Endothelial cell of umbilical vein (primary cell): Measurements from ENCODE around the gene SLC34A1. TPM values are rescaled to one million over a fixed set of nuclear protein-coding genes. Genes with fewer than 3 reads are reported as not detected.

Experiments
- BruUV-seq: library from RNA; stranded (reverse); fragments of 400-500 nt; replicated peaks from 2 replicates; lab custom pipeline; 2021; lab: Mats Ljungman, UMichigan
- CTCF ChIA-PET: fragments of 300-600, 350-600 bp; sonication (Branson Sonifier 250); formaldehyde crosslinking; loops from one replicate; lab custom pipeline; 2021; ENCODE audit warnings: antibody characterized with exemption, inconsistent platforms; lab: Charles Lee
- POLR2A ChIA-PET: fragments of 300-600, 350-600 bp; sonication (Branson Sonifier 250); formaldehyde crosslinking; loops from one replicate; lab custom pipeline; 2021; ENCODE audit warnings: antibody characterized with exemption, inconsistent platforms; lab: Charles Lee
- DNase-seq: peaks from one replicate; pipeline ENCODE4 v3.0.0-alpha.2; 2011; ENCODE audit warnings: low read depth, low spot score
- FAIRE-seq: peaks from 2 replicates; lab custom pipeline; 2011; peaks lifted over from hg19 to GRCh38; lab: Jason Lieb, UNC
- H2AFZ ChIP-seq: 2 replicates; pipeline ENCODE4 v1.6.0; 2012; ENCODE audit warnings: low read depth, low read length, control low read depth, inconsistent platforms
- H3K27ac ChIP-seq: 2 replicates; pipeline ENCODE4 v1.5.1; 2011; ENCODE audit warnings: low read depth, mild to moderate bottlenecking, control low read depth, low read length, moderate library complexity; ENCODE audit not compliant: insufficient read depth
- H3K27me3 ChIP-seq, 2 experiments: 2 replicates each; pipeline versions ENCODE4 v1.6.0 to v1.6.1; 2011; ENCODE audit warnings: low read length in 2 of 2, mixed read lengths in 1 of 2; ENCODE audit not compliant: control insufficient read depth in 2 of 2, insufficient read depth in 2 of 2
- H3K36me3 ChIP-seq, 2 experiments: 2 replicates in 1 of 2; 3 replicates in 1 of 2; pipeline ENCODE4 v1.5.1; 2011; ENCODE audit warnings: low read length in 2 of 2, mild to moderate bottlenecking in 1 of 2, moderate library complexity in 1 of 2; ENCODE audit not compliant: control insufficient read depth in 2 of 2, insufficient read depth in 2 of 2; ENCODE audit errors: extremely low read depth in 1 of 2
- H3K4me1 ChIP-seq: 3 replicates; pipeline ENCODE4 v1.5.1; 2011; ENCODE audit warnings: mild to moderate bottlenecking, low read length; ENCODE audit not compliant: control insufficient read depth, insufficient read depth; ENCODE audit errors: extremely low read depth
- H3K4me2 ChIP-seq: 2 replicates; pipeline ENCODE4 v1.6.1; 2011; ENCODE audit warnings: low read length, control low read depth, mixed read lengths; ENCODE audit not compliant: insufficient read depth
- H3K4me3 ChIP-seq, 3 experiments: fragments of 200-600 bp in 1 of 3; sonication (generic), shearing (Covaris generic) in 1 of 3; replicated peaks in 1 of 3; 2 replicates each; pipeline ENCODE4 v1.5.1; 2011 to 2016; ENCODE audit warnings: control low read depth in 3 of 3, low read length in 3 of 3, mild to moderate bottlenecking in 2 of 3, inconsistent platforms in 1 of 3, low read depth in 1 of 3, moderate library complexity in 1 of 3; ENCODE audit not compliant: insufficient read depth in 1 of 3
- H3K79me2 ChIP-seq: 2 replicates; pipeline ENCODE4 v1.6.0; 2012; ENCODE audit warnings: low read length, inconsistent platforms; ENCODE audit not compliant: control insufficient read depth, insufficient read depth
- H3K9ac ChIP-seq: replicated peaks from 2 replicates; pipeline ENCODE3; 2011; ENCODE audit warnings: low read length, control low read depth; ENCODE audit not compliant: insufficient read depth; ENCODE audit errors: extremely low read depth
- H3K9me1 ChIP-seq: replicated peaks from 3 replicates; pipeline ENCODE4 v1.6.0; 2011; ENCODE audit warnings: mild to moderate bottlenecking, low read length; ENCODE audit not compliant: control insufficient read depth, insufficient read depth; ENCODE audit errors: extremely low read depth
- H3K9me3 ChIP-seq: replicated peaks from 2 replicates; pipeline ENCODE4 v1.5.1; 2012; ENCODE audit warnings: low read length, inconsistent platforms; ENCODE audit not compliant: control insufficient read depth, insufficient read depth
- H4K20me1 ChIP-seq: replicated peaks from 2 replicates; pipeline ENCODE3; 2011; ENCODE audit warnings: mild to moderate bottlenecking, low read length; ENCODE audit not compliant: control insufficient read depth, insufficient read depth; ENCODE audit errors: extremely low read depth
- EZH2 ChIP-seq: IDR thresholded peaks from 2 replicates; pipeline ENCODE4 v1.6.1; 2012; ENCODE audit warnings: borderline replicate concordance, low read depth, mild to moderate bottlenecking, moderate library complexity, low read length, inconsistent platforms; ENCODE audit not compliant: severe bottlenecking
- GATA2 ChIP-seq: IDR thresholded peaks from 2 replicates; pipeline ENCODE4 v1.7.0; 2011; ENCODE audit warnings: low read depth, mild to moderate bottlenecking, moderate library complexity, mixed read lengths, low read length; ENCODE audit not compliant: insufficient read length, insufficient read depth
- JUN ChIP-seq: IDR thresholded peaks from 2 replicates; pipeline ENCODE4 v1.6.1; 2011; ENCODE audit warnings: borderline replicate concordance, low read depth; ENCODE audit not compliant: insufficient read length, insufficient read depth
- MAX ChIP-seq: IDR thresholded peaks from 2 replicates; pipeline ENCODE4 v1.6.1; 2011; ENCODE audit not compliant: insufficient read depth, insufficient read length
- MYC ChIP-seq: IDR thresholded peaks from one replicate; pipeline ENCODE4 v1.6.1; 2011; ENCODE audit warnings: mild to moderate bottlenecking, low read depth, low read length
- POLR2A ChIP-seq: IDR thresholded peaks from 2 replicates; pipeline ENCODE4 v1.6.1; 2012; ENCODE audit warnings: low read depth, mild to moderate bottlenecking, control low read depth, low read length
- dilution Hi-C: fragments of 300-500 bp; cut with MboI; formaldehyde crosslinking; loops from one replicate; pipeline ENCODE4 v1.15.0; 2019; ENCODE audit warnings: low sequenced_read_pairs; ENCODE audit not compliant: extremely low pct_ligation_motif_present
- intact Hi-C: fragments of 100-400 bp; cut with micrococcal nuclease; formaldehyde crosslinking; loops from one replicate; pipeline ENCODE4 v1.10.0; 2022
- polyA plus RNA-seq, 4 experiments: library from polyadenylated mRNA; depleted of rRNA in 3 of 4; stranded (reverse) in 3 of 4; unstranded in 1 of 4; fragments of >200 nt; gene quantifications; 2 replicates each; pipeline versions ENCODE4 v1.2.1 to v1.2.3, GENCODE V29; 2011 to 2012; ENCODE audit warnings: missing spikeins in 1 of 4
- total RNA-seq: library from RNA; stranded (reverse); gene quantifications from 2 replicates; pipeline ENCODE4 v1.2.3, GENCODE V29; 2021
- TF ChIP-seq, protein P1 (sequence below), 2 donors: IDR thresholded peaks; 1 replicate in 1 of 2; 2 replicates in 1 of 2; pipeline ENCODE4 v1.5.1; 2011; ENCODE audit warnings: low read length in 2 of 2, mild to moderate bottlenecking in 2 of 2, moderate library complexity in 2 of 2, control low read depth in 1 of 2, inconsistent platforms in 1 of 2, low read depth in 1 of 2; ENCODE audit not compliant: insufficient read depth in 1 of 2; ENCODE audit errors: extremely low read depth in 1 of 2

The SLC34A1 gene
- total and polyA plus RNA-seq, 2 donors (not counting 3 experiments of a cell fraction or from before 2014, with no cell fraction given): not detected

DNA sequence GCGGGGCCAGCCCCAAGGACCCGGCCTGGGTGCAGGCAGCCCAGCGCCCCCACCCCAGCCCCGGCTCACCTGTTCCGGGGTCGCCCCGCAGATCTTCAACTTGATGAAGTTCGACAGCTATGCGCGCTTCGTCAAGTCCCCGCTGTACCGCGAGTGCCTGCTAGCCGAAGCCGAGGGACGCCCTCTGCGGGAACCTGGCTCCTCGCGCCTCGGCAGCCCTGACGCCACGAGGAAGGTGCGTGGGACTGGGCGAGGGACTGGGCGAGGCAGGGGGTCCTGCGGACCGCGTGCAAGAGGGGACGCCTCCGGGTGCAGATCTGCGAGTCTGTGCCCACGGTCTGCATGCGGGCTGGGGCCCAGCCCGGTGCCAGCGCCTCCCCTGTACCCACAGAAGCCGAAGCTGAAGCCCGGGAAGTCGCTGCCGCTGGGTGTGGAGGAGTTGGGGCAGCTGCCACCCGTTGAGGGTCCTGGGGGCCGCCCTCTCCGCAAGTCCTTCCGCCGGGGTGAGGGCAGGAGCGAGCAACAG is 16.8 kb upstream of the SLC34A1 start:
- intact Hi-C loops: loop anchor here (5.0 kb wide), 1 partner anchor 55 kb away; the partner anchor contains the start of gene MXD3
- BruUV-seq: no TSS peak
- no peaks in the 10 kb centered on the region for H3K79me2 ChIP-seq
- POLR2A ChIA-PET: interaction anchor here (0.6 to 1.3 kb wide), 6 partner anchors 9 to 130 kb away, joined by 3 to 5 read pairs (median 3); partner anchors contain the start of genes GRK6, PDLIM7 and RGS14
- peaks cover 28% of the 10 kb centered on the region for H3K4me1 ChIP-seq
- dilution Hi-C loops: no loop called here
- no peak for DNase-seq
- no peak overlapping the region for H3K9ac ChIP-seq
- H4K20me1 ChIP-seq: no peaks in the 10 kb centered on the region
- H3K36me3 ChIP-seq: no peaks in the 10 kb centered on the region
- CTCF ChIA-PET: interaction anchor here (1.0 to 3.9 kb wide), 11 partner anchors 9 to 130 kb away, joined by 3 to 19 read pairs (median 8); partner anchors contain the start of genes LMAN2, PDLIM7 and RGS14
- peak overlapping the region in 1 of 3 experiments; percentile 37 for H3K4me3 ChIP-seq
- H3K9me3 ChIP-seq: no peaks in the 10 kb centered on the region
- H3K9me1 ChIP-seq: no peaks in the 10 kb centered on the region
- no peaks in the 10 kb centered on the region for H3K27me3 ChIP-seq
- H2AFZ ChIP-seq: peak overlapping the region; percentile 36
- FAIRE-seq: no peak
- TF ChIP-seq GATA2 (no peak), MYC (no peak), JUN (no peak), MAX (peak; percentile 31), EZH2 (no peak), POLR2A (no peak)
- TF ChIP-seq, protein P1, sequence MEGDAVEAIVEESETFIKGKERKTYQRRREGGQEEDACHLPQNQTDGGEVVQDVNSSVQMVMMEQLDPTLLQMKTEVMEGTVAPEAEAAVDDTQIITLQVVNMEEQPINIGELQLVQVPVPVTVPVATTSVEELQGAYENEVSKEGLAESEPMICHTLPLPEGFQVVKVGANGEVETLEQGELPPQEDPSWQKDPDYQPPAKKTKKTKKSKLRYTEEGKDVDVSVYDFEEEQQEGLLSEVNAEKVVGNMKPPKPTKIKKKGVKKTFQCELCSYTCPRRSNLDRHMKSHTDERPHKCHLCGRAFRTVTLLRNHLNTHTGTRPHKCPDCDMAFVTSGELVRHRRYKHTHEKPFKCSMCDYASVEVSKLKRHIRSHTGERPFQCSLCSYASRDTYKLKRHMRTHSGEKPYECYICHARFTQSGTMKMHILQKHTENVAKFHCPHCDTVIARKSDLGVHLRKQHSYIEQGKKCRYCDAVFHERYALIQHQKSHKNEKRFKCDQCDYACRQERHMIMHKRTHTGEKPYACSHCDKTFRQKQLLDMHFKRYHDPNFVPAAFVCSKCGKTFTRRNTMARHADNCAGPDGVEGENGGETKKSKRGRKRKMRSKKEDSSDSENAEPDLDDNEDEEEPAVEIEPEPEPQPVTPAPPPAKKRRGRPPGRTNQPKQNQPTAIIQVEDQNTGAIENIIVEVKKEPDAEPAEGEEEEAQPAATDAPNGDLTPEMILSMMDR (IDR thresholded peaks at IDR 0.05; ENCODE audit: extremely low read depth in 1 of 2, insufficient read depth in 1 of 2, low read depth in 1 of 2, low read length in 2 of 2): no peak
- H3K4me2 ChIP-seq: no peak overlapping the region
- H3K27ac ChIP-seq: no peak overlapping the region
